Naive thymus-derived CD4-positive, alpha-beta T cell (primary cell): ENCODE data around the gene RTN3. TPM values are rescaled to one million over a fixed set of nuclear protein-coding genes. Genes with fewer than 3 reads are reported as not detected.

Experiments used
- ATAC-seq: fragments of 150-1000 bp; cut with Tn5 transposase; 2 replicates; pipeline ENCODE4 v1.10.0; 2021; ENCODE audit warnings: mild to moderate bottlenecking, moderate library complexity
- CTCF ChIA-PET: fragments of 350-600 bp; sonication (Branson Sonifier 250); formaldehyde crosslinking; loops from one replicate; lab custom pipeline; 2021; ENCODE audit warnings: antibody characterized with exemption; lab: Charles Lee
- POLR2A ChIA-PET: fragments of 350-600 bp; sonication (Branson Sonifier 250); formaldehyde crosslinking; loops from one replicate; lab custom pipeline; 2021; ENCODE audit warnings: antibody characterized with exemption, inconsistent platforms; lab: Charles Lee
- DNase-seq, 9 donors: peaks; one replicate each; pipeline versions ENCODE4 v3.0.0 to v3.0.0-alpha.2; 2020 to 2022; ENCODE audit warnings: mixed read lengths in 1 of 9
- H3K27ac ChIP-seq: one replicate; pipeline ENCODE4 v1.7.0; 2013; ENCODE audit warnings: mild to moderate bottlenecking, low read depth, low read length, moderate library complexity
- H3K27me3 ChIP-seq, 2 donors: one replicate each; pipeline ENCODE4 v1.7.0; 2013; ENCODE audit warnings: low read length in 2 of 2, mild to moderate bottlenecking in 2 of 2, moderate library complexity in 2 of 2; ENCODE audit not compliant: control insufficient read depth in 2 of 2, insufficient read depth in 2 of 2
- H3K36me3 ChIP-seq, 3 experiments: 1 replicate in 2 of 3; 2 replicates in 1 of 3; pipeline ENCODE4 v1.7.0; 2013; ENCODE audit warnings: low read length in 3 of 3, mild to moderate bottlenecking in 3 of 3, moderate library complexity in 1 of 3; ENCODE audit not compliant: insufficient read depth in 3 of 3, control insufficient read depth in 2 of 3
- H3K4me1 ChIP-seq, 2 donors: one replicate each; pipeline ENCODE4 v1.7.0; 2013; ENCODE audit warnings: low read length in 2 of 2, mild to moderate bottlenecking in 2 of 2, moderate library complexity in 1 of 2; ENCODE audit not compliant: control insufficient read depth in 2 of 2, insufficient read depth in 2 of 2
- H3K4me3 ChIP-seq: 2 replicates; pipeline ENCODE4 v1.7.0; 2013; ENCODE audit warnings: mild to moderate bottlenecking, low read length
- H3K9me3 ChIP-seq, 3 experiments: 1 replicate in 2 of 3; 2 replicates in 1 of 3; pipeline ENCODE4 v1.7.0; 2013; ENCODE audit warnings: low read length in 3 of 3; ENCODE audit not compliant: control insufficient read depth in 2 of 3
- H3K27ac Mint-ChIP-seq, 9 donors: one replicate each; pipeline ENCODE4 v1.8.0; 2020 to 2022; ENCODE audit warnings: mixed read lengths in 9 of 9, mild to moderate bottlenecking in 8 of 9, moderate library complexity in 5 of 9, inconsistent platforms in 2 of 9
- H3K27me3 Mint-ChIP-seq, 5 donors: one replicate each; pipeline ENCODE4 v1.8.0; 2021 to 2022; ENCODE audit warnings: mixed read lengths in 5 of 5, mild to moderate bottlenecking in 1 of 5
- H3K36me3 Mint-ChIP-seq, 5 donors: one replicate each; pipeline ENCODE4 v1.8.0; 2020 to 2022; ENCODE audit warnings: mixed read lengths in 5 of 5, mild to moderate bottlenecking in 3 of 5, inconsistent platforms in 1 of 5
- H3K4me1 Mint-ChIP-seq, 7 donors: one replicate each; pipeline ENCODE4 v1.8.0; 2020 to 2022; ENCODE audit warnings: mixed read lengths in 7 of 7, mild to moderate bottlenecking in 3 of 7, inconsistent platforms in 1 of 7
- H3K4me3 Mint-ChIP-seq, 10 donors: one replicate each; pipeline ENCODE4 v1.8.0; 2020 to 2022; ENCODE audit warnings: mild to moderate bottlenecking in 10 of 10, mixed read lengths in 10 of 10, moderate library complexity in 6 of 10, inconsistent platforms in 2 of 10
- H3K9me3 Mint-ChIP-seq, 11 donors: one replicate each; pipeline ENCODE4 v1.8.0; 2020 to 2022; ENCODE audit warnings: mixed read lengths in 11 of 11, mild to moderate bottlenecking in 4 of 11, inconsistent platforms in 1 of 11, moderate library complexity in 1 of 11
- intact Hi-C, 2 donors: fragments of 100-400 bp; cut with micrococcal nuclease; formaldehyde crosslinking; loops; one replicate each; pipeline ENCODE4 v1.15.1; 2023
- polyA plus RNA-seq, 2 donors: library from polyadenylated mRNA; unstranded; fragments of 300-500 nt; fragmentation: Illumina TruSeq; gene quantifications; one replicate each; pipeline ENCODE4 v1.2.3, GENCODE V29; 2021
- total RNA-seq, 6 experiments: library from RNA in 5 of 6; stranded (reverse) in 5 of 6; gene quantifications; 1 replicate in 5 of 6; 2 replicates in 1 of 6; pipeline ENCODE4 v1.2.3 and lab custom pipeline; 2021 to 2026

The RTN3 gene
- total and polyA plus RNA-seq, 7 experiments from 2014 or later = 20.8 to 65.7 (median 34.4) TPM

DNA sequence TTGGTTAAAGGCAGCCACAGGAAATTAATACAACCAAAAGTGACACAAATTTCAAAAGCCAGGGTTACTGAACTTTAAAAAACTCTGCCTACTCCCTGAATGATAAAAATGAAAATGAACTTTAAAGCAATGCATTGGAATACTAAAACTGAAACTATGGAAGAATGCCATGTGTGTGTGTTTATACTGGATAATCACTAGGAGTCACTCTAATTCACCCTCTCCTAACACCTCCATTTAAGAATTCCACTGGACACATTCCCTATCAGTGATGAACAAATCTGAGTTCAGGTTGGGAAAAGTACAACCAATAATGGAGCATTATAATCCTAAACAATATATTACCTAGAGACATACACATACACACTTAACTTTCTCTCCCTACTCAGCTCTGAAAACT, 39.6 kb upstream of the RTN3 start:
- H3K36me3 ChIP-seq = peaks cover 0 to 36% (median 9%) of the 10 kb centered on the region in 3 experiments
- intact Hi-C loops = no loop called here

DNA sequence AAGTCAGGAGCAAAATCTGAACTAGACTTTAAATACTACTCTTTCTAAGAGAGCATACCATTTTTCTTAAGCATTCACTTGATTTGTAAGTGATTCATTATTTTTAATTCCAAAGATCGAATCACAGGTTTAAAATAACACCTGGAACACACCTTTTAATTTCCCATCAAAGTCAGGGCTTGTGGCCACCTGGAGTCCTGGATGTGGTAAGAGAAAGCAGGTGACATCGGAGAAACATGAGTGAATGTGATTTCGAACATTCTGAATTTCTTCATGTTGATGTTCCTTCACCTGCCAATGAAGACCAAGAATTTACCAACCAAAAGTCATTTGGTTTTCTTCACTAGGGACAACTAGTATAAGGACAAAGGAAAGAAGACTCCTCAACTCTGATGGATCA, 38.1 kb upstream of the RTN3 start:
- Mint-ChIP-seq H3K9me3 (no peaks in the 10 kb centered on the region), H3K4me1 (peaks cover 2 to 7% (median 5%) of the 10 kb centered on the region in 7 donors), H3K27me3 (no peaks in the 10 kb centered on the region), H3K4me3 (no peak overlapping the region), H3K36me3 (peaks cover 5 to 39% (median 19%) of the 10 kb centered on the region in 5 donors), H3K27ac (peak overlapping the region in 1 of 9 donors; percentile 11)
- no peaks in the 10 kb centered on the region for H3K4me1 ChIP-seq
- no peaks in the 10 kb centered on the region for H3K9me3 ChIP-seq
- no peak overlapping the region for H3K4me3 ChIP-seq
- H3K27ac ChIP-seq = no peak overlapping the region
- peaks cover 0 to 47% (median 9%) of the 10 kb centered on the region in 3 experiments for H3K36me3 ChIP-seq
- no peaks in the 10 kb centered on the region for H3K27me3 ChIP-seq
- intact Hi-C loops = no loop called here
- CTCF ChIA-PET = interaction anchor here (1.2 kb wide), 1 partner anchor 164 kb away, joined by 4 read pairs; no protein-coding TSS in a partner anchor
- no peak for ATAC-seq
- DNase-seq = no peak
- POLR2A ChIA-PET = no interaction called here

More for the DNA sequence above, 39.6 kb upstream of the RTN3 start:
- Mint-ChIP-seq H3K27ac (peak overlapping the region in 2 of 9 donors; percentile 14 to 79), H3K4me3 (no peak overlapping the region), H3K9me3 (no peaks in the 10 kb centered on the region), H3K27me3 (no peaks in the 10 kb centered on the region), H3K36me3 (peaks cover 3 to 37% (median 19%) of the 10 kb centered on the region in 5 donors), H3K4me1 (peaks cover under 1 to 16% (median 10%) of the 10 kb centered on the region in 7 donors)
- DNase-seq = no peak
- ChIA-PET POLR2A (no interaction called here), CTCF (interaction anchor here (0.8 to 1.0 kb wide), 2 partner anchors 96 to 163 kb away, joined by 3 read pairs; no protein-coding TSS in a partner anchor)
- Histone ChIP-seq H3K27ac (no peak overlapping the region), H3K27me3 (no peaks in the 10 kb centered on the region), H3K4me1 (no peaks in the 10 kb centered on the region), H3K4me3 (no peak overlapping the region), H3K9me3 (no peaks in the 10 kb centered on the region)
- no peak for ATAC-seq

DNA sequence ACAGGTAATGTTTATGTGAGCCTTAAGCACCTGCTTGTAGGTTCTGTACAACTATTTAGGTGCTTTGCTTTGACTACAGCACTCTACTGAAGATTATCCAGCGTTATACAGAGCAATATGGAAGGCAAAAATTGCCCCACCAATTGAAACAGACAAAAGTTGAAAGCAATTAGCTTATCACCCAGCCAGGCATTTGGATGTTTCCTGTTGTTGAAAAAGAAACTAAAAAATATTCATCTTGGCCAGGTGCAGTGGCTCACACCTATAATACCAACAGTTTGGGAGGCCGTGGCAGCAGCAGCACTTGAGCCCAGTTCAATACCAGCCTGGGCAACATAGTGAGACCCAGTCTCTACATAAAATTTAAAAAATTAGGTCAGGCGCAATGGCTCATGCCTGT, 28.6 kb upstream of the RTN3 start:
- H3K4me1 ChIP-seq = peaks cover 4 to 5% of the 10 kb centered on the region in 2 donors
- CTCF ChIA-PET = no interaction called here
- H3K36me3 Mint-ChIP-seq = peaks cover 6 to 37% (median 22%) of the 10 kb centered on the region in 5 donors

DNA sequence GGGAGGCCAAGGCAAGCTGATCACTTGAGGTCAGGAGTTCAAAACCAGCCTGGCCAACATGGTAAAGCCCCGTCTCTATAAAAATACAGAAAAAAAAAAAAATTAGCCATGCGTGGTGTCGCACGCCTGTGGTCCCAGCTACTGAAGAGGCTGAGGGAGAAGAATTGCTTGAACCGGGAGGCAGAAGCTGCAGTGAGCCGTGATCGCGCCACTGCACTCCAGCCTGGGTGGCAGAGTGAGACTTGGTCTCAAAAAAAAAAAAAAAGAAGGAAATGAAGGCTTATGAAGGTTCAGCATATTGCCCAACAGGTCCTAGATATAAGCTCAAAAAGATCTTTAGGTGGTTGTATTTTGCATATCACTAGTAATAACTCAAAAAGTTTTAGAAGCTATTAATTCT, 20.3 kb upstream of the RTN3 start:
- no peaks in the 10 kb centered on the region for H3K27me3 ChIP-seq
- CTCF ChIA-PET = interaction anchor here (0.5 kb wide), 1 partner anchor 17 kb away, joined by 3 read pairs; no protein-coding TSS in a partner anchor
- no peaks in the 10 kb centered on the region for H3K4me1 ChIP-seq
- Mint-ChIP-seq H3K36me3 (peaks cover 0 to 9% (median 4%) of the 10 kb centered on the region in 5 donors), H3K9me3 (no peaks in the 10 kb centered on the region), H3K27ac (peak overlapping the region in 1 of 9 donors; percentile 36), H3K27me3 (no peaks in the 10 kb centered on the region), H3K4me3 (peak overlapping the region in 1 of 10 donors; percentile 24), H3K4me1 (peaks cover 13 to 55% (median 36%) of the 10 kb centered on the region in 7 donors)
- ATAC-seq (no peak), DNase-seq (no peak)
- no peaks in the 10 kb centered on the region for H3K9me3 ChIP-seq
- no peak overlapping the region for H3K4me3 ChIP-seq
- H3K36me3 ChIP-seq = peaks cover 0 to 4% (median 0%) of the 10 kb centered on the region in 3 experiments
- H3K27ac ChIP-seq = no peak overlapping the region
- intact Hi-C loops = no loop called here
- POLR2A ChIA-PET = no interaction called here

More for the DNA sequence above, 28.6 kb upstream of the RTN3 start:
- H3K27me3 ChIP-seq = no peaks in the 10 kb centered on the region
- Mint-ChIP-seq H3K4me3 (peak overlapping the region in 2 of 10 donors; percentile 16 to 22), H3K9me3 (no peaks in the 10 kb centered on the region), H3K4me1 (peaks cover 10 to 18% (median 16%) of the 10 kb centered on the region in 7 donors), H3K27ac (peak overlapping the region in 7 of 9 donors; percentile 16 to 89 (median 65)), H3K27me3 (no peaks in the 10 kb centered on the region)
- no peaks in the 10 kb centered on the region for H3K9me3 ChIP-seq
- H3K4me3 ChIP-seq = no peak overlapping the region
- intact Hi-C loops = no loop called here
- no peak overlapping the region for H3K27ac ChIP-seq
- H3K36me3 ChIP-seq = peaks cover 0 to 21% (median 0%) of the 10 kb centered on the region in 3 experiments
- ATAC-seq (no peak), DNase-seq (no peak)
- POLR2A ChIA-PET = interaction anchor here (1.0 kb wide), 1 partner anchor 19 kb away, joined by 3 read pairs; no protein-coding TSS in a partner anchor

GRCh38 chr11:63663809-63664208, 17.5 kb upstream of the RTN3 start:
- Mint-ChIP-seq H3K27me3 (no peaks in the 10 kb centered on the region), H3K36me3 (peaks cover 0 to 5% (median 0%) of the 10 kb centered on the region in 5 donors), H3K27ac (peak overlapping the region in 1 of 9 donors; percentile 31), H3K4me3 (no peak overlapping the region), H3K9me3 (no peaks in the 10 kb centered on the region), H3K4me1 (peaks cover 21 to 58% (median 45%) of the 10 kb centered on the region in 7 donors)
- Histone ChIP-seq H3K4me3 (no peak overlapping the region), H3K27ac (no peak overlapping the region), H3K9me3 (no peaks in the 10 kb centered on the region), H3K4me1 (no peaks in the 10 kb centered on the region), H3K36me3 (no peaks in the 10 kb centered on the region), H3K27me3 (no peaks in the 10 kb centered on the region)
- intact Hi-C loops = no loop called here
- DNase-seq = no peak
- no peak for ATAC-seq
- POLR2A ChIA-PET = no interaction called here
- CTCF ChIA-PET = no interaction called here

- no peak overlapping the region for H3K27ac ChIP-seq
- POLR2A ChIA-PET = no interaction called here
- peaks cover 0 to 9% (median 0%) of the 10 kb centered on the region in 5 donors for H3K36me3 Mint-ChIP-seq
Measured at GRCh38 chr11:63666874-63667273, 14.4 kb upstream of the RTN3 start.

More at GRCh38 chr11:63666874-63667273, 14.4 kb upstream of the RTN3 start:
- no peak for ATAC-seq
- Mint-ChIP-seq H3K4me3 (no peak overlapping the region), H3K27ac (no peak overlapping the region), H3K9me3 (no peaks in the 10 kb centered on the region), H3K4me1 (peaks cover 29 to 55% (median 39%) of the 10 kb centered on the region in 7 donors), H3K27me3 (no peaks in the 10 kb centered on the region)
- intact Hi-C loops = no loop called here
- Histone ChIP-seq H3K4me1 (peaks cover 2 to 3% of the 10 kb centered on the region in 2 donors), H3K36me3 (peaks cover 0 to 7% (median 0%) of the 10 kb centered on the region in 3 experiments), H3K9me3 (no peaks in the 10 kb centered on the region), H3K27me3 (no peaks in the 10 kb centered on the region), H3K4me3 (no peak overlapping the region)
- CTCF ChIA-PET = interaction anchor here (0.5 to 0.6 kb wide), 2 partner anchors 63 to 188 kb away, joined by 3 read pairs; no protein-coding TSS in a partner anchor
- DNase-seq = no peak
